Prostate gland (tissue), 2 donors: ENCODE data around the gene OR52E5.

Experiments used
- POLR2A ChIP-seq: fragments of 450-650 bp; IDR thresholded peaks from one replicate; pipeline ENCODE4 v1.6.1; 2016; ENCODE audit warnings: antibody characterized with exemption, mild to moderate bottlenecking
- POLR2AphosphoS5 ChIP-seq: sonication (generic); formaldehyde crosslinking; IDR thresholded peaks from one replicate; pipeline ENCODE4 v1.6.1; 2017; ENCODE audit warnings: antibody characterized with exemption
- TF ChIP-seq, protein P1 (sequence below), 4 experiments: fragments of 200-600 bp in 2 of 4; fragments of 450-650 bp in 2 of 4; sonication (generic) in 2 of 4; IDR thresholded peaks; 1 replicate in 3 of 4; 2 replicates in 1 of 4; pipeline ENCODE4 v1.5.1; 2016 to 2019; ENCODE audit warnings: antibody characterized with exemption in 4 of 4, mild to moderate bottlenecking in 2 of 4, moderate library complexity in 2 of 4

DNA sequence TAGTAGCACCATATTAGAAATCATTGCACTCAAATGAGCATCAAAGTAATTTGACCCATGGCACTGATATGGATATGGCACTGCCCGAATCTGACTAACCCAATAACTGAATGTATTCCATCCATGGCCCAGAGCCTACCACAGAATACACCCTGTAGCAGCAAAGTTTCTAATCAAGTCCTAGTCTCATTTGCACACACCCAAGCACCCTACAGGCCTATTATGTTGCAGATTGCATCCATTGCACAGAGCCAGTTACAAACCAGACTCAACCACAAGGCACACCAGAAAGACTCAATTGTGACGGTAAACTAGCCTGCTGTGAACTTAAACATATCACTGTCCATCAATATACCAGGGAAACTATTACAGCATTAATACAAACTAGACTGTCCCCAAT is 6.5 kb downstream of the OR52E5 start:
- TF ChIP-seq, protein P1, sequence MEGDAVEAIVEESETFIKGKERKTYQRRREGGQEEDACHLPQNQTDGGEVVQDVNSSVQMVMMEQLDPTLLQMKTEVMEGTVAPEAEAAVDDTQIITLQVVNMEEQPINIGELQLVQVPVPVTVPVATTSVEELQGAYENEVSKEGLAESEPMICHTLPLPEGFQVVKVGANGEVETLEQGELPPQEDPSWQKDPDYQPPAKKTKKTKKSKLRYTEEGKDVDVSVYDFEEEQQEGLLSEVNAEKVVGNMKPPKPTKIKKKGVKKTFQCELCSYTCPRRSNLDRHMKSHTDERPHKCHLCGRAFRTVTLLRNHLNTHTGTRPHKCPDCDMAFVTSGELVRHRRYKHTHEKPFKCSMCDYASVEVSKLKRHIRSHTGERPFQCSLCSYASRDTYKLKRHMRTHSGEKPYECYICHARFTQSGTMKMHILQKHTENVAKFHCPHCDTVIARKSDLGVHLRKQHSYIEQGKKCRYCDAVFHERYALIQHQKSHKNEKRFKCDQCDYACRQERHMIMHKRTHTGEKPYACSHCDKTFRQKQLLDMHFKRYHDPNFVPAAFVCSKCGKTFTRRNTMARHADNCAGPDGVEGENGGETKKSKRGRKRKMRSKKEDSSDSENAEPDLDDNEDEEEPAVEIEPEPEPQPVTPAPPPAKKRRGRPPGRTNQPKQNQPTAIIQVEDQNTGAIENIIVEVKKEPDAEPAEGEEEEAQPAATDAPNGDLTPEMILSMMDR (IDR thresholded peaks at IDR 0.05) = no peak
- TF ChIP-seq POLR2A = no peak
- no peak for TF ChIP-seq POLR2AphosphoS5
